ENCODE data around the gene MYL10. TPM values are rescaled to one million over a fixed set of nuclear protein-coding genes. Genes with fewer than 3 reads are reported as not detected.

MYL10 gene
- total and polyA plus RNA-seq, 2 of the 13 experiments (the other 11 are each of a cell fraction or from before 2014, with no cell fraction given), result not detected

- 56% methylated on average over 15 of the region's 18 CpGs for WGBS (ENCODE audit: low lambda C conversion rate)
- Histone ChIP-seq H3K36me3 (replicated peaks in 1 of 2; ENCODE audit: control insufficient read depth in 1 of 2, insufficient read depth in 2 of 2, low read length in 2 of 2) (no peaks in the 10 kb centered on the region), H2AFZ (ENCODE audit: low read length) (no peak overlapping the region), H3K9me3 (ENCODE audit: low read length) (peaks cover 12% of the 10 kb centered on the region), H3K79me2 (ENCODE audit: insufficient read depth, low read length) (no peaks in the 10 kb centered on the region), H3K4me3 (replicated peaks in 1 of 3; ENCODE audit: insufficient read depth in 1 of 3, low read depth in 2 of 3, low read length in 3 of 3) (no peak overlapping the region), H3K9ac (ENCODE audit: insufficient read depth, low read depth, low read length) (no peak overlapping the region), H4K20me1 (ENCODE audit: insufficient read depth, low read length) (no peaks in the 10 kb centered on the region), H3K4me2 (ENCODE audit: low read depth, low read length) (no peak overlapping the region), H3K4me1 (ENCODE audit: insufficient read depth, low read length) (peaks cover 45% of the 10 kb centered on the region), H3K27ac (ENCODE audit: extremely low read length, insufficient read depth, low read length) (no peak overlapping the region), H3K27me3 (ENCODE audit: control insufficient read depth in 1 of 2, insufficient read depth in 2 of 2, low read length in 2 of 2) (no peaks in the 10 kb centered on the region)
- ChIA-PET CTCF (ENCODE audit: low intra/inter-chr PET ratio, low total read pairs) (no interaction called here), POLR2A (no interaction called here)
- in situ Hi-C loops (cut with HindIII; ENCODE audit: extremely low pct_ligation_motif_present, low pct_unique_long_range_greater_than_20kb) (no loop called here), intact Hi-C loops (cut with micrococcal nuclease; ENCODE audit: unreplicated experiment) (no loop called here)
- FAIRE-seq, result no peak
- DNase-seq (ENCODE audit: low spot score), result no peak
- peak; percentile 59 for TF ChIP-seq ZMYM3 (CRISPR knock-in tag; IDR thresholded peaks at IDR 0.05)
- TF ChIP-seq ZNF768 (CRISPR knock-in tag; IDR thresholded peaks at IDR 0.05), result peak; percentile 83
- no peak for TF ChIP-seq ZNF274 (CRISPR knock-in tag; IDR thresholded peaks at IDR 0.05)
- no peak for TF ChIP-seq TBX3 (IDR thresholded peaks at IDR 0.05; ENCODE audit: borderline replicate concordance)
- TF ChIP-seq ZNF367 (CRISPR knock-in tag; IDR thresholded peaks at IDR 0.05; ENCODE audit: borderline replicate concordance), result no peak
- TF ChIP-seq NCOA5 (CRISPR knock-in tag; IDR thresholded peaks at IDR 0.05), result no peak
- TF ChIP-seq FOXK1 (CRISPR knock-in tag; IDR thresholded peaks at IDR 0.05; ENCODE audit: borderline replicate concordance, low read depth), result no peak
- peak; percentile 77 for TF ChIP-seq NFYB (CRISPR knock-in tag; IDR thresholded peaks at IDR 0.05)
- no peak for TF ChIP-seq MAFG (CRISPR knock-in tag; IDR thresholded peaks at IDR 0.05)
- TF ChIP-seq NFYC (CRISPR knock-in tag; IDR thresholded peaks at IDR 0.05), result peak; percentile 63
- no peak for TF ChIP-seq ADNP (CRISPR knock-in tag; IDR thresholded peaks at IDR 0.05)
- TF ChIP-seq, protein P1, sequence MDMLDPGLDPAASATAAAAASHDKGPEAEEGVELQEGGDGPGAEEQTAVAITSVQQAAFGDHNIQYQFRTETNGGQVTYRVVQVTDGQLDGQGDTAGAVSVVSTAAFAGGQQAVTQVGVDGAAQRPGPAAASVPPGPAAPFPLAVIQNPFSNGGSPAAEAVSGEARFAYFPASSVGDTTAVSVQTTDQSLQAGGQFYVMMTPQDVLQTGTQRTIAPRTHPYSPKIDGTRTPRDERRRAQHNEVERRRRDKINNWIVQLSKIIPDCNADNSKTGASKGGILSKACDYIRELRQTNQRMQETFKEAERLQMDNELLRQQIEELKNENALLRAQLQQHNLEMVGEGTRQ (IDR thresholded peaks at IDR 0.05; ENCODE audit: low read depth, low read length), result 0 out of 2 replicates have a peak, but pooled peaks have one; percentile 48
- TF ChIP-seq, protein P1 (CRISPR knock-in tag; IDR thresholded peaks at IDR 0.05; ENCODE audit: borderline replicate concordance), result no peak; the same call in 1 of the 2 replicates
- no peak for TF ChIP-seq NR3C1 (CRISPR knock-in tag; IDR thresholded peaks at IDR 0.05)
- TF ChIP-seq FIP1L1 (IDR thresholded peaks at IDR 0.05; ENCODE audit: borderline replicate concordance, insufficient read depth, low read depth, low read length), result no peak
- no peak for ATAC-seq
- no TSS peak for BruUV-seq (replicated peaks)
These were observed 42.8 kb downstream of the MYL10 start for GRCh38 chr7:101586078-101586905.

All from HepG2 (cell line).